Gastrocnemius medialis (tissue), 4 donors: Measurements from ENCODE around the gene USP53.

Experiments
- POLR2A ChIP-seq, 2 donors: fragments of 450-650 bp; IDR thresholded peaks; one replicate each; pipeline ENCODE4 v1.6.1; 2017; ENCODE audit warnings: antibody characterized with exemption in 2 of 2, mild to moderate bottlenecking in 2 of 2, moderate library complexity in 2 of 2
- TF ChIP-seq, protein P1 (sequence below), 5 experiments: fragments of 450-650 bp in 3 of 5; fragments of 200-600 bp in 2 of 5; sonication (generic) in 2 of 5; IDR thresholded peaks in 4 of 5; conservative IDR thresholded peaks in 1 of 5; 1 replicate in 4 of 5; 2 replicates in 1 of 5; pipeline ENCODE4 v1.5.1; 2016 to 2019; ENCODE audit warnings: antibody characterized with exemption in 5 of 5, mild to moderate bottlenecking in 3 of 5, moderate library complexity in 3 of 5

DNA sequence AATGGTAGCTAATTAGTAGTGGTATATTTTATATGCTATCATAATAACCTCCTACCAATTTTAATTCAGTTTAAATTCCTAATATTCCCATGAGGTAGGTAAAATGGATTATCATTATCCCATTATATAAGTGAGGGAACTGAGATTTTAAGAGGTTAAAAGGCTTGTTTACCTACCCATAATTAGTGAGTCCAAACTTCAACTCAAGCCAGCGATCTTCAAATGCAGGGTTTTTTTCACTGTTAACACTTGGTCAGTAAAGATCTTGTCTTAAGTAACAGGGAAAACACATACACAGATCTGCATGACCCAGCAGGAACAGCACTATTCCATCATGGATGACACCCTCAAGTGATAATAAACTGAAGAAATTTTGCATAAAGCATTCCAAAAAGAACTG is 78.1 kb downstream of the USP53 start:
- TF ChIP-seq, protein P1, sequence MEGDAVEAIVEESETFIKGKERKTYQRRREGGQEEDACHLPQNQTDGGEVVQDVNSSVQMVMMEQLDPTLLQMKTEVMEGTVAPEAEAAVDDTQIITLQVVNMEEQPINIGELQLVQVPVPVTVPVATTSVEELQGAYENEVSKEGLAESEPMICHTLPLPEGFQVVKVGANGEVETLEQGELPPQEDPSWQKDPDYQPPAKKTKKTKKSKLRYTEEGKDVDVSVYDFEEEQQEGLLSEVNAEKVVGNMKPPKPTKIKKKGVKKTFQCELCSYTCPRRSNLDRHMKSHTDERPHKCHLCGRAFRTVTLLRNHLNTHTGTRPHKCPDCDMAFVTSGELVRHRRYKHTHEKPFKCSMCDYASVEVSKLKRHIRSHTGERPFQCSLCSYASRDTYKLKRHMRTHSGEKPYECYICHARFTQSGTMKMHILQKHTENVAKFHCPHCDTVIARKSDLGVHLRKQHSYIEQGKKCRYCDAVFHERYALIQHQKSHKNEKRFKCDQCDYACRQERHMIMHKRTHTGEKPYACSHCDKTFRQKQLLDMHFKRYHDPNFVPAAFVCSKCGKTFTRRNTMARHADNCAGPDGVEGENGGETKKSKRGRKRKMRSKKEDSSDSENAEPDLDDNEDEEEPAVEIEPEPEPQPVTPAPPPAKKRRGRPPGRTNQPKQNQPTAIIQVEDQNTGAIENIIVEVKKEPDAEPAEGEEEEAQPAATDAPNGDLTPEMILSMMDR (IDR thresholded peaks at IDR 0.05 in 4 of 5, conservative IDR thresholded peaks at IDR 0.05 in 1 of 5) = no peak
- no peak for TF ChIP-seq POLR2A (IDR thresholded peaks at IDR 0.05)
